CD4-positive, alpha-beta T cell treated with Interleukin-15 for 4 hours (primary cell): Measurements from ENCODE around the gene PRR5.

Source experiments
- DNase-seq: peaks from one replicate; pipeline ENCODE4 v3.0.0-alpha.2; 2020; ENCODE audit warnings: low spot score

The PRR5 gene

DNA sequence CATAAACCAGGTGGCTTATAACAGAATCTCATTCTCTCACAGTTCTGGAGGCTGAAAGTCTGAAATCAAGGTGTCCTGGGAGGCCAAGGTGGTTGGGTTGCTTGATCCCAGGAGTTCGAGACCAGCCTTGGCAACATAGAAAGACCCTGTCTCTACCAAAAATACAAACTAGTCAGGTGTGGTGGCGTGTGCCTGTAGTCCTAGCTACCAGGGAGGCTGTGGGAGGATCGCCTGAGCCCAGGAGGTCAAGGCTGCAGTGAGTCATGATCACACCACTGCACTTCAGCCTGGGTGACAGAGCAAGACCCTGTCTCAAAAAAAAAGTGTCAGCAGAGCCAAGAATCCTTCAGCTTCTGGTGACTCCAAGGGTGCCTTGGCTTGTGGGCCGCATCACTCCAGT is 8.9 kb upstream of the PRR5 start:
- DNase-seq, result no peak

DNA sequence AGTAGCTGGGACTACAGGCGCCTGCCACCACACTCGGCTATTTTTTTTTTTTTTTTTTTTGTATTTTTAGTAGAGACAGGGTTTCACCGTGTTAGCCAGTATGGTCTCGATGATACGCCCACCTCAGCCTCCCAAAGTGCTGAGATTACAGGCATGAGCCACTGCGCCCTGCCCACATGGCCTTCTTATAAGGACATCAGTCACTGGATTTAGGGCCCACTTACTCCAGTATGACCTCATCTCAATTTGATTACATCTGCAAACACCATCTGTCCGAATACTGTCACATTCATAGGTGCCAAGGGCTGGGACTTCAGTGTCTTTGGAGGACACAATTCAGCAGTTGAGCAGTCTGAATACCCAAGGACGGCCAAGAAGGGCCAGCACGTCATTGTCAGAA is 8.2 kb upstream of the PRR5 start:
- no peak for DNase-seq

- DNase-seq, result peak; percentile 85
These were observed 4.4 kb upstream of the PRR5 start for GRCh38 chr22:44697423-44698141.

- DNase-seq, result no peak
These were observed 3.2 kb upstream of the PRR5 start for GRCh38 chr22:44698531-44699421.

DNA sequence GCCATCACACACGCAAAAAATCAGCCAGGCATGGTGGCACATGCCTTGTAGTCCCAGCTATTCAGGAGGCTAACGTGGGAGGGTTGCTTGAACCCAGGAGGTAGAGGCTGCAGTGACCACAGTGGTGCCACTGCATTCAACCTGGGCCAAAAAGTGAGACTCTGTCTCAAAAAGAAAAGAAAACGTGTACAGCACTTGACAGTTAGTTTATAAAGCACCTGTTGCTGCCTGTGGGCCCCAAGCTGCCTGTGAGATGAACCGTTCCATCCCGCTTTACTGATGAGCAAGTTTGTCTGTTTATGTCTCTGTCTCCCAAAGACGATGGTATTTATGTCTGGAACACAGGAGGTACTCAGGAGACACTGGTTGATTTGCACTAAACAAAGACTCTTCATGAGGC is 1.5 kb upstream of the PRR5 start:
- DNase-seq, result no peak

GRCh38 chr22:44701187-44701790 is 715 bp upstream of the PRR5 start:
- no peak for DNase-seq

- DNase-seq, result no peak
These were observed 635 bp downstream of the PRR5 start for GRCh38 chr22:44702479-44703198.

- DNase-seq, result no peak
These were observed 1.4 kb downstream of the PRR5 start for GRCh38 chr22:44703255-44703870.

DNA sequence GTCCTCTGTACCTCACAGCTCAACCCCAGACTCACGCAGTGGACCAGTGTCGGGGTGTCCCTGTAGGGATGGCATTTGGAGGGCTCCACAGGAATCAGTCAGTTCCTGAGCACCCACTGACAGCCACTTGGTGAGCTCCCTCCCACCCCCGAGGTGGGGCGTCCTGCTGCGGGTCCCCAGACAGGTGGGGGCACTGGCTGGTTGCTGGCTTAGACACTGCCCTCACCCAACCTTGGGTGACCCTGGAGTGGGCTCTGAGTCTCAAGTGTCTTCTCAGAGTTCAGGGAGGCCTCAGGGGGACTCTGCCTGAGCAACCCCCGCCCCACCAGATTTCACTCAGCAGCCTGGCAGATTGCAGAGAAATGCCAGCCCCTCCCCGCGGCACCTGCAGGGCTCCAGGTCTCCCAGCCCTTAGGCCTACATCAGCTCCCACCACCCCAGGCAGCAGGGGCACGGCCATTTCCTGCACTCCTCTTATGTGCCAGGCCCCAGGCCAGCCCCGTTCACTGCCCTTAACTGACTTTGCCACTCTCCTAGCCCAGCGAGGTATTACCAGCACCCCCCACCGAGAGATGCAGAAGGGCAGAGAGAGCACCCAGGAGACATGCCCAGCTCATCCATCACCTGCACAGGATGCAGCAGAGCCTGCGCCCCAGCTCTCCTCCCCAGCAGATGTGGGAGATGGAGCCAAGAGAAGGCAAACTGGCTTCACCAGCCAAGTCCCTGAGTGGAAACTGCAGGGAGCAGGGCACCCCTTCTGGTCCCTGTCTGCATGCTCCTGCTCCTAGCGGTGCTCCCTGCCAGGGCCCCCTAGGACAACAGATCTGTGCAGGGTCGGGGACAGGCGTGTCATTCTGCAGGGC is 2.4 kb downstream of the PRR5 start:
- no peak for DNase-seq

GRCh38 chr22:44705022-44705297 is 3.0 kb downstream of the PRR5 start:
- DNase-seq, result no peak

DNA sequence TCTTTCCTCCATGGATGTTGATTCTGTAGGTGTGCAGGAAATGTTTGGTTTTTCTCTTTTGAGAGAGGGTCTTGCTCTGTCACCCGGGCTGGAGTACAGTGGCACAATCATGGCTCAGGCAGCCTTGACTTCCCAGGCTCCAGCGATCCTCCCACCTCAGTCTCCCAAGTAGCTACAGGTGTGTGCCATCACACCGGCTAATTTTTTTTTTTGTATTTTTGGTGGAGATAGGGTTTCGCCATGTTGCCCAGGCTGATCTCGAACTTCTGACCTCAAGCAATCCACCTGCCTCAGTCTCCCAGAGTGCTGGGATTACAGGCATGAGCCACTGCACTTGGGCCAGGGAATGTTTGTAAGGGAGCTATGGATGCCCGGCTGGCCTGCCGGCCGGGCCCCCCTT is 4.5 kb downstream of the PRR5 start:
- no peak for DNase-seq

- DNase-seq, result no peak
These were observed 5.2 kb downstream of the PRR5 start for GRCh38 chr22:44707178-44707577.

DNA sequence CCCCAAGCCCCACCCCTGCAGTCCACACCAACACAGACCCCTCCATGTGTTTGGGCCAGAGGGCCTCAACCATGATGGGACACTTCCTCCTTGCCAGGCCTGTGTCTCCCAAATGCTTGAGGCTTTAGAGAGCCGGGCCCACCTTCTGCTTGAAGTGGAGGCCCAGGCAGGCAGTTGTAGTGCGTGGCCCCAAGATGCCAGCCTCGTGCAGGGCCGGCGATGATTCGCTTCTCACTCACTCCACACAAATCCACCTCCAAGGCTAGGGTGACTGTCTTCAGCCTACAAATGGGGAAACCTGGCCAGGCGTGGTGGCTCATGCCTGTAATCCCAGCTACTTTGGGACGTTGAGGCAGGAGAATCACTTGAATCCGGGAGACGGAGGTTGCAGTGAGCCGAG is 5.7 kb downstream of the PRR5 start:
- DNase-seq, result no peak

DNA sequence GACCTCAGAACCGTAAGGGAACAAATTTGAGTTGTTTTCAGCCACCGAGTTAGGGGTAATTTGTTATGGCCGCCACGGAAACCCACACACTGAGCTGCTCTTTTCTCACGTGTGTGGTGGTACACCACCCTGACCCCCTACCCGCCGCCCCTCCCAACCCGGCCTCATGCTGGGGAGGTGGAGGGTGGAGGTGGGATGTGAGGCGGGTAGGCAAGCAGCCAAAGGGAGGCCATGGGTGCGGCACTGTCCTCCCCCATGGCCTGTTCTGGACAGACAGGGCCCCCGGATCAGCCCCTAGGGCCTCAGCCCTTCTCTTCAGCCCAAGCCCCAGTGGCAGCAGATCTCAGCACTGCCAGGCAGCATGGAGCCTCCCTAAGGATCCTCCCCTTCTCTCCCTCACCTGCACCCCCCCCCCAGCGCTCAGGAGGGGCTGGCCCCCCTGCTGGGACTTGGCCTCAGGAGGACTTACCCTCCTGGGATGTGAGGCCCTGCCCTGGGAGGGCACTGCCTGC is 7.9 kb downstream of the PRR5 start:
- no peak for DNase-seq

GRCh38 chr22:44710474-44711240 is 8.7 kb downstream of the PRR5 start:
- DNase-seq, result peak; percentile 30

DNA sequence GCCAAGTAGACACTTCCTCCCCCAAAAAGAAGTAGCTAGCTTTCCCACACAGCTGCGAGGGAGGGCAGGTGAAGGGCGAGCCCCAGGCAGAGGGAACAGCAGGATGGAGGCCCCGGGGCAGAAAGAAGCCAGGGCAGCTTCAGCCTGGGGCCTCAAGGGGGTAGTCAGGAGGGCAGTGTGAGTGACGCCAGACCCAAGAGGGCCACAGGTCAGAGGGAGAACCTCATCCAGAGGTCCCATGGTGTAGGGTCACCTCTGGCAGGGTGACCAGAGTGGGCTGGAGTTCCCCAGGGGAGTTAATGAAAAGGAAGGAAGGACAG is 9.2 kb downstream of the PRR5 start:
- DNase-seq, result no peak

GRCh38 chr22:44711690-44712555 is 9.9 kb downstream of the PRR5 start:
- no peak for DNase-seq

DNA sequence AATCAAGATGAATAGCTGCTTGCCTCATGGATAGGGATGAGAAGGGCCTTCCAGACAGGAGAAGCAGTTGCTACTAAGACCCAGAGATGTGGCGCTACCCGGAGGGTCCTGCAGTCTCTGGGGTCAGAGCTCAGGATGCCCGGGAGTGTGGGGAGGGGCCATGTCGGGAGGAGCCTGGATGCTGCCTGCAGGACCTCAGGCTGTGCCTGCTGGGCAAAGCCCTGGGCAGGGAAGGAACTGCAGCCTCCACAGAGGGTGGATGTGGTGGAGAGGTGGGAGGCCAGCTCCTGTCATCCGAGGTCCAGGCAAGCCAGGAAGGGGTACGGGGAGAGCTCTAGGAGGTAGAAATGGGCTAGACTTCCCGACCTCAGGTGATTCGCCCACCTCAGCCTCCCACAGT is 11.0 kb downstream of the PRR5 start:
- no peak for DNase-seq

- DNase-seq, result no peak
These were observed 12.8 kb downstream of the PRR5 start for GRCh38 chr22:44714703-44715350.
